GM08714 (cell line): ENCODE data around the gene DYRK1A.

Experiments
- H3K4me3 ChIP-seq: fragments of 200-500 bp; sonication (Bioruptor generic); 2 replicates; pipeline ENCODE4 v1.5.1; 2014; ENCODE audit warnings: mild to moderate bottlenecking, low read length, inconsistent platforms
- ZNF274 ChIP-seq: IDR thresholded peaks from 2 replicates; pipeline ENCODE4 v1.6.1; 2012; ENCODE audit warnings: mild to moderate bottlenecking, low read depth, low read length

DYRK1A gene

GRCh38 chr21:37432710-37433455, 66.3 kb downstream of the DYRK1A start:
- no peak overlapping the region for H3K4me3 ChIP-seq
- TF ChIP-seq ZNF274: no peak

DNA sequence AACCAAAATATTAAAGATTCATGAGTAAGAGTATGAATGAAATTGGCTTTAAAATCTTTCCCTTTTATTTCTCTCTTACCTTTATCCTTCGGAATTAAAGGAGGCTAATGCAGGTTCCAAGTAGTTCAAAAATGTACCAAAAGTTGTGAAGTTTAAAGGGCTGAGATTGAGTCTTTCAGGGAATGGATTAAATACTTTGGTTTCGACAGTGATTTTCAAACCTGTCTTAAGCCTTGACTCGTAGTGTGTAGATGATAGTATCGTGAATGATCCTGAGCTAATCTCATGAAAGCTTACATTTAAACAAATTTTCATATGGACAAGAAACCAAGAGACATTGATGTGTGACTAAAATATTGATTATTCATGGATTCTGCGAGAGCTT, 66.9 kb downstream of the DYRK1A start:
- no peak overlapping the region for H3K4me3 ChIP-seq

GRCh38 chr21:37435120-37435519, 68.5 kb downstream of the DYRK1A start:
- no peak for TF ChIP-seq ZNF274
- no peak overlapping the region; the same call in 1 of the 2 replicates for H3K4me3 ChIP-seq

More for the DNA sequence above, 66.9 kb downstream of the DYRK1A start:
- TF ChIP-seq ZNF274: no peak

GRCh38 chr21:37435711-37436110, 69.1 kb downstream of the DYRK1A start:
- no peak for TF ChIP-seq ZNF274
- H3K4me3 ChIP-seq: peak overlapping the region; percentile 18; the same call in 1 of the 2 replicates

DNA sequence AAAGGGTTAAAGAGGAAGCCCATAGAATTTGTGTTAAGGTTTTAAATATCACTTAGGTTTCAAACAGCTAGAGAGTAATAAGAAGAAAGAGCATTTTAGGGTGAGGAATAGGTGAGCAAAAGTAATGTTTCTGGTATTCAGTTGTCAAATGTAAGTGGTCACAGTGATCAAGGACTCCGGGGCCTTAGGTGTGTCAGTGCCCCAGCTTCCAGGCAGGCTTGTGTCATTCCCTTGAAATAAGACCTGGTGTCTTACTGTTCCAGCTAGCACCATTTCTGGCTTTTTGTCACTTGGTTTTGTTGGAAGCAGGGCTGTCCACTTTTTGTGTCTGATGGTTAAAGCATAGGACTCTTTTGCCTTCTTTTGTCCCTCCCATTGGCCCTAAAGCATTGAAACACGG, 69.6 kb downstream of the DYRK1A start:
- no peak overlapping the region for H3K4me3 ChIP-seq

GRCh38 chr21:37437376-37438080, 71.0 kb downstream of the DYRK1A start:
- H3K4me3 ChIP-seq: no peak overlapping the region
- TF ChIP-seq ZNF274: no peak

More for the DNA sequence above, 69.6 kb downstream of the DYRK1A start:
- TF ChIP-seq ZNF274: no peak

GRCh38 chr21:37443683-37444082, 77.1 kb downstream of the DYRK1A start:
- no peak for TF ChIP-seq ZNF274
- no peak overlapping the region for H3K4me3 ChIP-seq

DNA sequence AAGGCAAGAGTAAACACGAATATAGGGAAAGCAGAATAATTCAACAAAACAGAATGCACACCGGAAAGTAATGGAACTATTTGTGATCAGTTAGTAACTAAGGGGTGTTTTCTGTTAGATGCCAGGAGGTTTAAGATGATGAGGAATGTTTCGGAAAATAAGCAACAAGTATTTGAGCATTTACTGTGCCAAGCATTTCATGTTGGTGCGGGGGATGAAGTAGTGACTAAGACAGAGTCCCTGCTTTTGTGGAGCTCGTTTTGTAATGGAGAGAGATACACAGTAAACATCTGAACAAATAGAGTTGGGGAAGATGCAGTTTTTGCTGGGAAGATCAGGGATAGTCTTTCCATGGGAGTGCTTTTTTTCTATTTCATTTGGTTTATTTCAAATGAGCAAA, 78.7 kb downstream of the DYRK1A start:
- H3K4me3 ChIP-seq: no peak overlapping the region
- no peak for TF ChIP-seq ZNF274

- no peak for TF ChIP-seq ZNF274
- no peak overlapping the region for H3K4me3 ChIP-seq
Observed at GRCh38 chr21:37446552-37446951, 80.0 kb downstream of the DYRK1A start.

GRCh38 chr21:37447288-37447936, 80.8 kb downstream of the DYRK1A start:
- H3K4me3 ChIP-seq: no peak overlapping the region
- no peak for TF ChIP-seq ZNF274

DNA sequence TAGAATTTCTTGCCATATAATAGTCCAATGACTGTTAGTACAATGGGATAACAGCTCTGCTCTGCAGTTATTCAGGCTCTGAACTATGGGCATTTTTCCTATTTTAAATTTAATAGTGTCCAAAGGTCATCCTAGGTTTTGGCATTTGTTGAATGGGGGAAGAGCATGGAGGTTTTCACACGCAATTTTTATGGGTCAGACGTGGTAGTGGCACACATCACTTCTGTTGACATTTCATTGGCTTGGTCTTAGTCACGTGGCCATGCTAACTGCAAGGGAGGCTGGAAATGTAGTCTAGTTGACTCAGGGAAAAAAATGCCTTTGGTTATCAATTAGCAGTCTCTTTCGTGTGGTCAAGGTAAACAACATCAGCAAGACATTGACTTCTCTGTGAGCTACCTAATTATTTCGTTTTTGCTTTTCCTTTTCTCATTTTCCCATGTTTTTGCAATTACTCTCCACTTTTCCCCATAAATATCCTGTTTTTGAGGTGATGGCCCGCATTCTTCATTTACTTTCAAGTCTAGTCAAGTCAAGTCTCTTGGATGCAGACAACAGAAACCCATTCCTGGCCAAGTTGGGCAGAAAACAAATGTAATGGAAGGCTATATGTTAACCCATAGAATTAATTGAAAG, 82.8 kb downstream of the DYRK1A start:
- TF ChIP-seq ZNF274: no peak
- no peak overlapping the region for H3K4me3 ChIP-seq

- no peak overlapping the region for H3K4me3 ChIP-seq
- TF ChIP-seq ZNF274: no peak
Observed at GRCh38 chr21:37450445-37450941, 83.9 kb downstream of the DYRK1A start.

DNA sequence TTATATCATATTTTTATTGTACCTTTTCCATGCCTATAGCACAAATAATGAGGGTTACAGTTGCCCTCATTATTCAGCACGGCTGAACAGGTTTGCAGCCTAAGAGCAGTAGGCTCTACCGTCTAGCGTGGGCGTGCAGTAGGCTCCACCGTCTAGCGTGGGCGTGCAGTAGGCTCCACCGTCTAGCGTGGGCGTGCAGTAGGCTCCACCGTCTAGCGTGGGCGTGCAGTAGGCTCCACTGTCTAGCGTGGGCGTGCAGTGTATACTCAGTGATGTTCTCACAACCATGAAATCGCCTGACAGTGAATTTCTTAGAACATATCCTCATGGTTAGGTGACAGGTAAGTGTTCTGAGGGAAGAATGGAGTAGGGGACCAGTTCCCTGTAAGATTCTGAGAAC, 84.9 kb downstream of the DYRK1A start:
- no peak overlapping the region for H3K4me3 ChIP-seq
- TF ChIP-seq ZNF274: no peak

GRCh38 chr21:37452227-37452626, 85.7 kb downstream of the DYRK1A start:
- H3K4me3 ChIP-seq: no peak overlapping the region
- no peak for TF ChIP-seq ZNF274
